HepG2 (cell line): ENCODE results near the gene MRPL51. TPM values are rescaled to one million over a fixed set of nuclear protein-coding genes. Genes with fewer than 3 reads are reported as not detected.

ENCODE experiments used
- ATAC-seq: fragments of 200-7000 bp; cut with Tn5 transposase; 3 replicates; pipeline ENCODE4 v1.9.1; 2020; ENCODE audit warnings: mild to moderate bottlenecking, moderate library complexity
- BruUV-seq: library from RNA; stranded (reverse); fragments of 400-500 nt; replicated peaks from 2 replicates; lab custom pipeline; 2021; lab: Mats Ljungman, UMichigan
- CTCF ChIA-PET: fragments of 300-600 bp; formaldehyde crosslinking; extraction: SDS; loops from one replicate; lab custom pipeline; 2021; ENCODE audit warnings: low total read pairs, inconsistent platforms, low intra/inter-chr PET ratio; lab: Yijun Ruan, JAX
- POLR2A ChIA-PET: fragments of 350-600 bp; sonication (Branson Sonifier 250); formaldehyde crosslinking; loops from one replicate; lab custom pipeline; 2020; ENCODE audit warnings: antibody characterized with exemption, inconsistent platforms; lab: Yijun Ruan, JAX
- DNase-seq: peaks from one replicate; pipeline ENCODE4 v3.0.0-alpha.2; 2015; ENCODE audit warnings: low spot score
- FAIRE-seq: peaks from 3 replicates; lab custom pipeline; 2011; peaks lifted over from hg19 to GRCh38; lab: Jason Lieb, UNC
- H2AFZ ChIP-seq: one replicate; pipeline ENCODE4 v1.6.1; 2011; ENCODE audit warnings: low read length, inconsistent platforms
- H3K27ac ChIP-seq: fragments of 300-600 bp; 3 replicates; pipeline ENCODE4 v1.8.0; 2011; ENCODE audit warnings: mixed run types, mild to moderate bottlenecking, mixed read lengths, low read length, inconsistent platforms; ENCODE audit not compliant: insufficient read depth; ENCODE audit errors: extremely low read length
- H3K27me3 ChIP-seq, 2 experiments: fragments of 200-600 bp in 1 of 2; 2 replicates in 1 of 2; 3 replicates in 1 of 2; pipeline versions ENCODE4 v1.6.0 to v1.8.0; 2011; ENCODE audit warnings: low read length in 2 of 2, mild to moderate bottlenecking in 2 of 2, moderate library complexity in 2 of 2, inconsistent platforms in 1 of 2; ENCODE audit not compliant: insufficient read depth in 2 of 2, control insufficient read depth in 1 of 2
- H3K36me3 ChIP-seq, 2 experiments: fragments of 200-600 bp in 1 of 2; replicated peaks in 1 of 2; 2 replicates in 1 of 2; 3 replicates in 1 of 2; pipeline versions ENCODE4 v1.5.1 to v1.8.0; 2011; ENCODE audit warnings: low read length in 2 of 2, inconsistent platforms in 1 of 2; ENCODE audit not compliant: insufficient read depth in 2 of 2, control insufficient read depth in 1 of 2
- H3K4me1 ChIP-seq: 2 replicates; pipeline ENCODE4 v1.5.1; 2012; ENCODE audit warnings: low read length, inconsistent platforms; ENCODE audit not compliant: insufficient read depth
- H3K4me2 ChIP-seq: 2 replicates; pipeline ENCODE4 v1.6.0; 2011; ENCODE audit warnings: low read depth, low read length, inconsistent platforms
- H3K4me3 ChIP-seq, 3 experiments: fragments of 200-600 bp in 1 of 3; sonication (generic), shearing (Covaris generic) in 1 of 3; replicated peaks in 1 of 3; 2 replicates each; pipeline ENCODE4 v1.5.1; 2011 to 2016; ENCODE audit warnings: low read length in 3 of 3, inconsistent platforms in 2 of 3, low read depth in 2 of 3, mild to moderate bottlenecking in 2 of 3, control low read depth in 1 of 3, mixed read lengths in 1 of 3; ENCODE audit not compliant: insufficient read depth in 1 of 3
- H3K79me2 ChIP-seq: one replicate; pipeline ENCODE4 v1.6.1; 2011; ENCODE audit warnings: low read length, inconsistent platforms; ENCODE audit not compliant: insufficient read depth
- H3K9ac ChIP-seq: 2 replicates; pipeline ENCODE4 v1.6.0; 2011; ENCODE audit warnings: mild to moderate bottlenecking, low read depth, low read length, inconsistent platforms; ENCODE audit not compliant: insufficient read depth
- H3K9me3 ChIP-seq: 2 replicates; pipeline ENCODE4 v1.5.1; 2012; ENCODE audit warnings: mild to moderate bottlenecking, low read length
- H4K20me1 ChIP-seq: 2 replicates; pipeline ENCODE4 v1.6.0; 2011; ENCODE audit warnings: inconsistent platforms, mild to moderate bottlenecking, low read length, moderate library complexity; ENCODE audit not compliant: insufficient read depth
- ATF1 ChIP-seq: IDR thresholded peaks from 2 replicates; pipeline ENCODE4 v1.6.1; 2016; ENCODE audit warnings: mild to moderate bottlenecking, control low read depth
- BRCA1 ChIP-seq: sonication (generic); formaldehyde crosslinking; IDR thresholded peaks from 2 replicates; pipeline ENCODE4 v1.4.0; 2020; ENCODE audit warnings: missing genetic modification reagents
- BRD4 ChIP-seq: sonication (generic); formaldehyde crosslinking; IDR thresholded peaks from 2 replicates; pipeline ENCODE4 v1.4.0; 2020; ENCODE audit warnings: missing genetic modification reagents
- CHD4 ChIP-seq: fragments of 200-600 bp; sonication (generic); IDR thresholded peaks from 2 replicates; pipeline ENCODE4 v1.7.0; 2017; ENCODE audit warnings: mild to moderate bottlenecking, low read length, borderline replicate concordance
- FOSL1 ChIP-seq: sonication (generic); formaldehyde crosslinking; IDR thresholded peaks from 2 replicates; pipeline ENCODE4 v1.9.0; 2021; ENCODE audit warnings: missing genetic modification reagents, borderline replicate concordance
- JUND ChIP-seq: sonication (generic); formaldehyde crosslinking; IDR thresholded peaks from 2 replicates; pipeline ENCODE4 v1.8.0; 2022; ENCODE audit warnings: mild to moderate bottlenecking, missing genetic modification reagents
- MEIS2 ChIP-seq: sonication (generic); formaldehyde crosslinking; IDR thresholded peaks from 2 replicates; pipeline ENCODE4 v1.9.0; 2021; ENCODE audit warnings: mild to moderate bottlenecking, missing genetic modification reagents
- MLLT10 ChIP-seq: sonication (generic); formaldehyde crosslinking; IDR thresholded peaks from 2 replicates; pipeline ENCODE4 v1.4.0; 2020; ENCODE audit warnings: missing genetic modification reagents
- NAIF1 ChIP-seq: sonication (generic); formaldehyde crosslinking; IDR thresholded peaks from 2 replicates; pipeline ENCODE4 v1.5.0; 2020; ENCODE audit warnings: mild to moderate bottlenecking, missing genetic modification reagents, borderline replicate concordance
- RBM22 ChIP-seq: fragments of 200-400 bp; formaldehyde crosslinking; optimal IDR thresholded peaks from 2 replicates; pipeline ENCODE3; 2017; ENCODE audit warnings: mild to moderate bottlenecking, low read length, moderate library complexity
- ZEB1 ChIP-seq: IDR thresholded peaks from 2 replicates; pipeline ENCODE4 v1.6.1; 2012; ENCODE audit warnings: mild to moderate bottlenecking, low read depth, inconsistent platforms; ENCODE audit not compliant: insufficient replicate concordance
- ZNF160 ChIP-seq: sonication (generic); formaldehyde crosslinking; IDR thresholded peaks from 2 replicates; pipeline ENCODE4 v1.8.0; 2022; ENCODE audit warnings: mild to moderate bottlenecking, inconsistent platforms, missing genetic modification reagents
- ZNF264 ChIP-seq: sonication (generic); formaldehyde crosslinking; IDR thresholded peaks from 2 replicates; pipeline ENCODE4 v1.4.0; 2020; ENCODE audit warnings: missing genetic modification reagents
- ZNF446 ChIP-seq: sonication (generic); formaldehyde crosslinking; IDR thresholded peaks from 2 replicates; pipeline ENCODE4 v1.5.0; 2020; ENCODE audit warnings: mild to moderate bottlenecking, missing genetic modification reagents
- ZNF772 ChIP-seq: sonication (generic); formaldehyde crosslinking; IDR thresholded peaks from 2 replicates; pipeline ENCODE4 v1.5.0; 2020; ENCODE audit warnings: mild to moderate bottlenecking, missing genetic modification reagents
- ZNF850 ChIP-seq: sonication (generic); formaldehyde crosslinking; conservative IDR thresholded peaks from 2 replicates; pipeline ENCODE4 v1.9.0; 2021; ENCODE audit warnings: mild to moderate bottlenecking, missing genetic modification reagents
- WGBS: methylation state at CpG from one replicate; pipeline ENCODE4 v1.1.6; 2017; ENCODE audit warnings: low lambda C conversion rate; 5-methylcytosine and 5-hydroxymethylcytosine counted together
- in situ Hi-C: cut with HindIII; loops from 2 replicates; pipeline ENCODE4 v1.10.0; 2017; ENCODE audit warnings: low pct_unique_long_range_greater_than_20kb; ENCODE audit not compliant: extremely low pct_ligation_motif_present
- intact Hi-C: fragments of 100-400 bp; cut with micrococcal nuclease; formaldehyde crosslinking; loops from one replicate; pipeline ENCODE4 v1.10.0; 2022; ENCODE audit not compliant: unreplicated experiment
- polyA plus RNA-seq, 8 experiments: library from polyadenylated mRNA; depleted of rRNA in 3 of 8; stranded (reverse) in 7 of 8; unstranded in 1 of 8; fragments of >200 nt; fragmentation: Illumina TruSeq in 4 of 8; extraction: Trizol in 4 of 8; gene quantifications; 2 replicates each; pipeline versions ENCODE4 v1.2.1 to v1.2.3, GENCODE V29; 2011 to 2016; ENCODE audit warnings: low read depth in 4 of 8, missing spikeins in 1 of 8, mixed read lengths in 1 of 8; ENCODE audit not compliant: insufficient read depth in 1 of 8
- total RNA-seq, 5 experiments: library from RNA; depleted of rRNA; stranded (reverse); fragments of >200 nt; fragmentation: Illumina TruSeq; extraction: Trizol; gene quantifications; 2 replicates each; pipeline ENCODE4 v1.2.3, GENCODE V29; 2016; ENCODE audit warnings: low read depth in 1 of 5
- TF ChIP-seq, protein P1 (sequence below): sonication (generic); formaldehyde crosslinking; IDR thresholded peaks from 2 replicates; pipeline ENCODE4 v1.8.1; 2023; ENCODE audit warnings: mild to moderate bottlenecking, missing genetic modification reagents
- TF ChIP-seq, protein P2 (sequence below): sonication (generic); formaldehyde crosslinking; IDR thresholded peaks from 2 replicates; pipeline ENCODE4 v1.5.0; 2020; ENCODE audit warnings: missing genetic modification reagents
- TF ChIP-seq, protein P3 (sequence below): conservative IDR thresholded peaks from 2 replicates; pipeline ENCODE4 v1.6.1; 2018; ENCODE audit warnings: missing genetic modification reagents

The MRPL51 gene
- total and polyA plus RNA-seq, 2 of the 13 experiments (the other 11 are each of a cell fraction or from before 2014, with no cell fraction given): 64.8 to 278 TPM

DNA sequence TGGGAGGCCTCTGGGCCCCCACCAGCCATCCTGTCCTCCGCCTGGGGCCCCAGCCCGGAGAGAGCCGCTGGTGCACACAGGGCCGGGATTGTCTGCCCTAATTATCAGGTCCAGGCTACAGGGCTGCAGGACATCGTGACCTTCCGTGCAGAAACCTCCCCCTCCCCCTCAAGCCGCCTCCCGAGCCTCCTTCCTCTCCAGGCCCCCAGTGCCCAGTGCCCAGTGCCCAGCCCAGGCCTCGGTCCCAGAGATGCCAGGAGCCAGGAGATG, 40.5 kb upstream of the MRPL51 start:
- H3K27me3 ChIP-seq: no peaks in the 10 kb centered on the region; a peak in 1 of 5 replicates
- DNase-seq (no peak), ATAC-seq (no peak), FAIRE-seq (no peak)
- H4K20me1 ChIP-seq: peaks cover 40% of the 10 kb centered on the region
- in situ Hi-C loops: loop anchor here (10.0 kb wide), 1 partner anchor 109 kb away; no protein-coding TSS in a partner anchor
- H2AFZ ChIP-seq: no peak overlapping the region
- peak overlapping the region; percentile 58 to 99 (median 60) for H3K4me3 ChIP-seq
- H3K36me3 ChIP-seq: peaks cover 11 to 61% of the 10 kb centered on the region in 2 experiments
- BruUV-seq: TSS peak; percentile 62
- H3K79me2 ChIP-seq: peaks cover 33% of the 10 kb centered on the region
- no CpG with 5 or more reads among the region's 9 CpGs for WGBS
- peaks cover 53% of the 10 kb centered on the region for H3K4me1 ChIP-seq
- H3K9ac ChIP-seq: peak overlapping the region; percentile 96
- CTCF ChIA-PET: no interaction called here
- POLR2A ChIA-PET: interaction anchor here (0.6 to 3.2 kb wide), 52 partner anchors 8 to 463 kb away, joined by 3 to 54 read pairs (median 4); partner anchors contain the start of genes C12orf57, CDCA3, COPS7A and IFFO1
- H3K4me2 ChIP-seq: peak overlapping the region; percentile 96
- H3K9me3 ChIP-seq: no peaks in the 10 kb centered on the region
- intact Hi-C loops: loop anchor here (1.0 to 10.0 kb wide), 4 partner anchors 39 to 189 kb away; partner anchors contain the start of genes NCAPD2, TNFRSF1A and VAMP1
- H3K27ac ChIP-seq: peak overlapping the region; percentile 97
- TF ChIP-seq ZNF160 (CRISPR knock-in tag) (no peak), FOSL1 (CRISPR knock-in tag) (no peak), MEIS2 (no peak), JUND (CRISPR knock-in tag) (no peak), ZNF446 (no peak), ZNF850 (CRISPR knock-in tag) (0 out of 2 replicates have a peak, but pooled peaks have one; percentile 16), BRD4 (no peak; the same call in 1 of the 2 replicates), RBM22 (no peak), ZNF772 (no peak; the same call in 1 of the 2 replicates), ZNF264 (CRISPR knock-in tag) (no peak), CHD4 (no peak), NAIF1 (CRISPR knock-in tag) (no peak; the same call in 1 of the 2 replicates), ZEB1 (peak; percentile 4), BRCA1 (CRISPR knock-in tag) (no peak), MLLT10 (no peak), ATF1 (CRISPR knock-in tag) (no peak)
- TF ChIP-seq, protein P1, sequence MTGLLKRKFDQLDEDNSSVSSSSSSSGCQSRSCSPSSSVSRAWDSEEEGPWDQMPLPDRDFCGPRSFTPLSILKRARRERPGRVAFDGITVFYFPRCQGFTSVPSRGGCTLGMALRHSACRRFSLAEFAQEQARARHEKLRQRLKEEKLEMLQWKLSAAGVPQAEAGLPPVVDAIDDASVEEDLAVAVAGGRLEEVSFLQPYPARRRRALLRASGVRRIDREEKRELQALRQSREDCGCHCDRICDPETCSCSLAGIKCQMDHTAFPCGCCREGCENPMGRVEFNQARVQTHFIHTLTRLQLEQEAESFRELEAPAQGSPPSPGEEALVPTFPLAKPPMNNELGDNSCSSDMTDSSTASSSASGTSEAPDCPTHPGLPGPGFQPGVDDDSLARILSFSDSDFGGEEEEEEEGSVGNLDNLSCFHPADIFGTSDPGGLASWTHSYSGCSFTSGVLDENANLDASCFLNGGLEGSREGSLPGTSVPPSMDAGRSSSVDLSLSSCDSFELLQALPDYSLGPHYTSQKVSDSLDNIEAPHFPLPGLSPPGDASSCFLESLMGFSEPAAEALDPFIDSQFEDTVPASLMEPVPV: no peak
- TF ChIP-seq, protein P2, sequence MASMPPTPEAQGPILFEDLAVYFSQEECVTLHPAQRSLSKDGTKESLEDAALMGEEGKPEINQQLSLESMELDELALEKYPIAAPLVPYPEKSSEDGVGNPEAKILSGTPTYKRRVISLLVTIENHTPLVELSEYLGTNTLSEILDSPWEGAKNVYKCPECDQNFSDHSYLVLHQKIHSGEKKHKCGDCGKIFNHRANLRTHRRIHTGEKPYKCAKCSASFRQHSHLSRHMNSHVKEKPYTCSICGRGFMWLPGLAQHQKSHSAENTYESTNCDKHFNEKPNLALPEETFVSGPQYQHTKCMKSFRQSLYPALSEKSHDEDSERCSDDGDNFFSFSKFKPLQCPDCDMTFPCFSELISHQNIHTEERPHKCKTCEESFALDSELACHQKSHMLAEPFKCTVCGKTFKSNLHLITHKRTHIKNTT (CRISPR knock-in tag): no peak
- TF ChIP-seq, protein P3, sequence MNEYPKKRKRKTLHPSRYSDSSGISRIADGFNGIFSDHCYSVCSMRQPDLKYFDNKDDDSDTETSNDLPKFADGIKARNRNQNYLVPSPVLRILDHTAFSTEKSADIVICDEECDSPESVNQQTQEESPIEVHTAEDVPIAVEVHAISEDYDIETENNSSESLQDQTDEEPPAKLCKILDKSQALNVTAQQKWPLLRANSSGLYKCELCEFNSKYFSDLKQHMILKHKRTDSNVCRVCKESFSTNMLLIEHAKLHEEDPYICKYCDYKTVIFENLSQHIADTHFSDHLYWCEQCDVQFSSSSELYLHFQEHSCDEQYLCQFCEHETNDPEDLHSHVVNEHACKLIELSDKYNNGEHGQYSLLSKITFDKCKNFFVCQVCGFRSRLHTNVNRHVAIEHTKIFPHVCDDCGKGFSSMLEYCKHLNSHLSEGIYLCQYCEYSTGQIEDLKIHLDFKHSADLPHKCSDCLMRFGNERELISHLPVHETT: 0 out of 2 replicates have a peak, but pooled peaks have one; percentile 16
